HG03108 (cell line): ENCODE measurements around the gene PRDM8.

Experiments
- ATAC-seq: cut with Tn5 transposase; IDR thresholded peaks from one replicate; pipeline ENCODE4 v1.9.1; 2021; ENCODE audit warnings: moderate library complexity; ENCODE audit not compliant: unreplicated experiment

Gene PRDM8

GRCh38 chr4:80183250-80184052 lies 13.9 kb upstream of the PRDM8 start:
- ATAC-seq, result peak; percentile 17

DNA sequence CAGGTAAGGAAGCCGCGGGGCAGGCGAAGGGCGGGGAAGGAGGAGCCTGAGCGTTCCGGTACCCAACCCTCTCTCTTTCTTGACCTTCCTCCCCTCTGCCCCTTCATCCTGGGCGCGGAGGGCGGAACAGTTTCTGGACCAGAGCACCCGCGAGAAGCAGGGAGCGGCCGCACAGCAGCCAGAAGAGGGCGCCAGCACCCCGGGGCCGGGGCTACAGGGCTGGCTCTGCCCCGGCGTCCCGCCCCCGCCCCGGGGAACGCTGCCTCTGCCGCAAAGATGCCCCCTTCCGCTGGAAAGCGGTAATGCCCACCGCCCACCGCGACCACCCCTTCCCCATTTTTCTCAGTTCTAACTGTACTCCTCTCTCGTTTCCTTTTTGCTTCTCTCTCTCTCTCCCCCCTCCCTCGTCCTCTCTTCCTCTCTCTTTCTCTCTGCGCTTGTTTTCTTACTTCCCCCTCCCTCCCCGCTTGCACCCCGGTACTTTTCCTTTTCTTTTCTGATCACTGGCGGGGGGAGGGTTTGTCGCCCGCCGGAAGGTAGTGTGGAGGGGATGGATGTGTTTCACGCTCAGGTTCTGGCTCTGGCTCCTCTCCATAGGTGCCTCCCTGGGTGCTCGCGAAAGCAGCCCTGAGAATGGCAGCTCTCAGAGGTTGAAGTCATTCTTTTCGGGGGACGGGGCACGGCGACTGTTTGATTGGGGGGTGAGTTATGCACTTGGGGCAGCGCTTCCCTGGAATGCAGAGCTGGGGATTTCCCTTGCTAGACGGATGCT lies 13.1 kb upstream of the PRDM8 start:
- peak; percentile 92 for ATAC-seq

- no peak for ATAC-seq
These were observed 12.2 kb upstream of the PRDM8 start for GRCh38 chr4:80184825-80185756.

- ATAC-seq, result no peak
These were observed 11.3 kb upstream of the PRDM8 start for GRCh38 chr4:80185787-80186548.

DNA sequence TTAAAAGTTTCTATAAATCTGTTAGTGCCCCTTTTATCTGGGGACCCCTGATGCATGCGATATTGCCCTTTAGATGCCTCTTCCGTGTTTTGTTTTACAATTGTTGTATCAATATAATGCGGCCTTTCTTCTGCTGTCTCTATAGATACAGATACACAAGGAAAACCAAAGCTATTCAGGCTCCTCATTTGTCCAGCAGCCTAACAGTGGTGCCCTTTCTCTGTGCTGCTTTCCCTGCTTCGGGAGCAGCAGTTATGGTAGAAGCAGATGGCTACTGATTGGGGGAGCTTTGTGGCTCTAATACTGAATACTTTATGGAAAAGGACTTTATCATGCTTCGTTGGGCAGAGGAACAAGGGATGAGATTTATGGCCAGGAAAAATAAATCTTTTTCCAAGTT lies 10.6 kb upstream of the PRDM8 start:
- ATAC-seq, result no peak

DNA sequence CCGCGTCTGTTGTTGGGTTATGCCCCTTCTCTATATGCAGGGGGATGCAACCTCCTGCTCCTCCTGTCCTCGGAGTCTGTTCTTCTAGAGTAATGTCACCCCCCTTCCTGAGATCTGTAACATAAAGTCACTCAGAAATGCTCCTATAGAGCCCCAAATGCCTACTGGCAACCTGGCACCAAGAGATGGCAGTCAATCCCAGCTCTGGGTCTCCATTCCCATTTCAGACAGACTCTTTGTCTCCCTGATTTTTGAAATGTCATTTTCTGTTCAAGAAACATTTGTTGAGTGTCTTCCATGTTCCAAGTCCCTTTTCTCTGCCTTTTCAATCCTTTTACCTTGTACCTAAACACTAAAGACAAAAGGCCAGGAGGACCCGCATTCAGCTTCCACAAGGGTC lies 9.6 kb upstream of the PRDM8 start:
- ATAC-seq, result no peak

DNA sequence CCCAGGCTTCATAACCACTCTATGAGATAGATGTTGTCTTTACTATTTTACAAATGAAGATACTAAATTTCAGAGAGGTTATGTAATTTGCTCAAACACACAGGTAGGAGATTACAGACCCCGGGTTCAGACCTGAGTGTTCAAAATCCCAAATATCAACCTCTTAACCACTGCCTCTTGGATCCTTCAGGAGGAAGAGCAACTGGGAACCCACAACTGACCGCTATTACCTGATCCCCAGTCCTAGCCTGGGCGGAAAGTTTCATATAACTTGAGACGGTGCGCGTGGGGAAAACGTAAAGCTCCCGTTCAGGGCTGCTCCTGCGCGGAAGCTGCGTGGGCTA lies 8.9 kb upstream of the PRDM8 start:
- ATAC-seq, result no peak

DNA sequence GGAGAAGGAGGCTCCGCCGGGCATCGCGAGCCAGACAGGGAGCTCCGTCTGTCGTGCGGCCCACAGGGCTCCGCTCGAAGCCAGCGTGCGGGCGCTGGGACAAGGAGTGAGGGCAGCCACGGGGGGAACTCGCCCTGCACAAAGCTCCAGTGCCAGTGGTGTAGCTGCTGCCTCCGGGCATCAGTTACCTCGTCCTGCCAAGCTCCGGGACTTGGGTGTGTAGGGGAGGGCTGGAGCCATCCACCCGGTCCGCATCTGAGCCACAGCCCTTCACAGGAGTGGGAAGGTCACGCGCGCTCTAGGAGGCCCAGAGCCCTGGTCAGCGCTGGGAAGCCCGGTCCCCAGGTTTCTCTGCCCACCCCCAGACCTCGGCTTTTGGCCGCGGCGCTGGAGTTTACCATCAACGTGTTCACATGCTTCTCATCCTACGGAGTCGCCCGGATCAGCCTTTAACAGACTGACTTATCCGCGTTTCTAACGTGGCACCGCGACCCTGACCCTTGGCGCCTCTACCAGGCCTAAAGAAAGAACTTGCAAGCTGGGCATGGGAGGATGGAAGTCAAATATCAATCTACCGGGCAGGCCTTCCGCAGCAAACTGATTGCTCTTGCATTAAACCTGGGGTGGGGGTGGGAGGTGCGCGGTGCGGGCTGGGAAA lies 8.4 kb upstream of the PRDM8 start:
- ATAC-seq, result no peak

DNA sequence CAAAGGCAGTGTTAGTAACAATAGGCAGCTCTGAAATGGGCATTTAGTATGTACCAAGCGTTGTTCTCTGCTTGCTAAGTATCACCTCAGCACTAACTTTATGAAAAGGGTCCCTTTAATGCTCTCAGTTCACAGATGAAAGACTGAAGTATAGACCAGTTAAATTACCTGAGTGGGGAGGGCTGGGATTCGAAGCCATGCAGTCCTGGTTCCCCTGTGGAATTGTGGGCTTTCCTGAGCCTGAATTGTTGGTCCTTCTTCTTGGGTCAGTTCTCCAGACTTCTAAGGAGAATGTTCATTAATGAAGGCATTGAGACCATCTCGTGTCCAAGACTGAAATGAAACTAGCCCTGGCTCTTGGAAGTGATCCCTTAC lies 7.7 kb upstream of the PRDM8 start:
- no peak for ATAC-seq

GRCh38 chr4:80189956-80190677 lies 7.2 kb upstream of the PRDM8 start:
- ATAC-seq, result no peak

DNA sequence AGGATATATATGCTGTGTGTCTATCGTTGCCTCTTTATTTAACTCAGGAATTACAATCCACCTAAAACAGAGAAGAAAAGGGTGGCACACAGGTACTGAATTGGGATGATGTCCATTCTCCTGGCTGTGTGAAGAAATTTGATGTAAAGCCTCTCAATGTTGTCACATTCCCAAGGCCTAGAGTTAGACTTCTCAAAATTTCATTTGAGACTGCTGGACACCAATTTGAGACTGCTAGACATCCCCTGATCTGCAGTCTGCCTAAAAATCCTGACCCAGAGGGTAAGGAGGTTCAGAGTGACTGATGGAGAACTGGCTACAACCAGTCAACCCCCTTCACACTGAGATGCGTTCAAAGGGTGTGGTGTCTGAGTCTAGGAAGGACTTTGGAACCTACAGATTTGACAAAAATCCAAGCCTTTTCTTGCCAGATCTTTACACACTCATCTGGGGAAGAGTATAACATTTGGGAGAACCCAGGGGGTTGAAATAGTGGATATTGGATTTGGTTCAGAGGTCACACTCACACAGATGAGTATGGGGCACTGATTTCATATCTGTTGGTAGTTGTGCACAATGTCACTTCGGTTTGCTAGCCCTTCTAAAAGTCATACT lies 4.9 kb upstream of the PRDM8 start:
- ATAC-seq, result no peak

- ATAC-seq, result no peak
These were observed 4.4 kb upstream of the PRDM8 start for GRCh38 chr4:80192937-80193336.

DNA sequence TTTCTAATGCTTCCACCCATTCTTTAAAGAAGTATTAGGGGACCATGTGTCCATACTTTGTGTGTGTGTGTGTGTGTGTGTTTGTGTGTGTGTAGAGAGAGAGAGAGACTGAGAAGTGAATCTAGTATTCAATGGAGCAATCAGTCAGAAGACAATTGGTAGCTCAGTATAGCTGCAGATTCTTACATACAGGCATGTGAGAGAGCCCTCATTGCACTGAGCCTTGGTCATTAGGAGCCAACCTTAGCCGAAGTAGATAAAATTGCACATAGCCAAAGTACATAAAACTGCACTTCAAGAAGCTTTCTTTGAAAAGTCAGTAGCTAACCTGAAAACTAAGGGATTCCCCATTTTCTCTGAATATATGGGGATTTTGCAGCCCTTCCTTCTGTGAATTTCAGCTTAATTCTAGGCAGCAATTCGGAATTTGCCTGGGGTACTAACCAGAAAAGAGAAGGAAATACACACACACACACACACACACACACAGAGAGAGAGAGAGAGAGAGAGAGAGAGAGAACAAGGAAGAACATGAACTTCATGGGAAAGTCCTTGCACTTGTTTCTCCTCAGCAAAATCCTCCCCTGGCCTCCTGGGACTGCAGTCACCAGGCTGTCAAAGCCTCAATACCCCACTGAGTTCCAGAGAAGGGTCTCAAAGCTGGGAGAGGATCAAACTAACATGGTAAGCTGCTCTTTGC lies 1.7 kb upstream of the PRDM8 start:
- ATAC-seq, result no peak

DNA sequence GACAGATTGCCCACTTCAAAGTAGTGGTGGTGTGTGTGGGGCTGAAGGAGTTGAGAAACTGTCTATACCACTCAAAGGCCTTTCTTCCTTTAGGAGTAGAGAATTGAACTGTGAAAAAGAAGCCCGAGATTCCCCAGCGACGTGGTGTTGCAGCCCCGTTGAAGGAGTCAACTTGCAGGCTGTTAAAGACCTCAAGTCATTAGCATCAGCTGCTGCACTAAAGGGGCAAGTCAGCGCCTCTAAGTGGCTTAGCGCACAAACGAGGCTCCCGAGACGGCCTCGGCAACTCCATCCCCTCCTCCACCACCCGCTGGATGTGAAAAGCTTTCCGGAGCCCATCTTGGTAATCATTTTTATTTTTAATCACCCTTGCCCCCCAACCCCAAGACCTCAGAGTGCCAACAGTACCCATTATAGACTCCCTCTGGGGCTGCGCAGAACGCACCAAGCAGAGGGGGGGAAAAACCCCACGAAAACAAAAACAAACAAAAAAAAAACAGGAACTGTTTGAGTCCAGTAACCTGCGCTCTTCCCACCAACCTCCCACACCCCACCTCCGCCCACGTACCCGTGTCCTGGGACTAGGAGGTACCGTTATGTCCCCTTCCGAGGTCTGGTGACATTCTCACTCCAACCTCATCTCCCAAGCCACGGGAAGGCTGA lies 913 bp upstream of the PRDM8 start:
- ATAC-seq, result no peak

GRCh38 chr4:80197601-80198440 lies 518 bp downstream of the PRDM8 start:
- ATAC-seq, result no peak

DNA sequence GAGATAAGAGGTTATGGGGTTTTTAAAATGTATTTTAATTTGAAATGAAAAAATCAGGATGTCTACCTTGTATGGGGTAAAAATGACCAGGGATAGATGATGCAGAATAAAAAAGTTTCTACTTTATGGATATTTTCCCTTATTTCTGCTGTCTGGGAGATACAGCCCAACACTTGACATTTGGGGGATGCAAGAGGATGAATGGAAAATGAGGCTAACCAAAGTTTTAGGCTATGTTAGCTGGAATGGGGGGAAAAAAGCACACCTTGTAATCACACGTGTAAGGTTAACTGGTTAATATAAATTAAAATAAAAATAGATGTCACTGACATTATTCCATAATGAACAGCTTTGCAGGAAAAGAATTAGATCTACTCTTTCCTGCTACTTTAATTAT lies 1.1 kb downstream of the PRDM8 start:
- no peak for ATAC-seq

DNA sequence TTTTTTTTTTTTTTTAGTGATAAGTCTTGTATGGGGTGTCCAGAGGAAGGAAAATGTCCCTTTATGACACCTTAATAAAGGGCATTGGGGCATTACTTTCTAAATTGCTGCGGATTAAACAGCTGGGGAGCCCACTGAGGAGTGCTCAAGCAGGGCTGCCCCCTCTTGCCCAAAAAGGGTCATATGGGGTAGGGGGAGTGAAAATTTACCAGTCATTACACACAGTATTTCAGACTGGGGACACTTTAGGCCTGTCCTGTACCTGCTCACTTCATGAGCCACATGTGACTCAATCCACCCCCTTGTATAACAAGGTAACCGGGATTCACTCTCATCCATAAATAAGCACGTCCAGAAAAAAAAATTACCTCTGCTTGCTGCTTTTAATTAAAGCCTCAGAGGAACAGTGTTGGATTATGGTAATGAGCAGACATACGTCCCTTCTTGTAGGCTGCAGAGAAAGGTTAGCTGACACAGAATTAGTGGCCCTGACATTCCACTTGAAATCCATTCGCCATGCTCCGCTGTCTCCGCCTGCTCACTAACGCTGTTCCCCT lies 1.8 kb downstream of the PRDM8 start:
- no peak for ATAC-seq
